Stimulated activated CD4-positive, alpha-beta T cell treated with anti-CD3 and anti-CD28 coated beads, Interleukin-12 subunit alpha, Interleukin-12 subunit beta, amount 100 ng/mL, for 4 hours (primary cell): ENCODE results near the gene PIGX.

Experiments
- DNase-seq: peaks from one replicate; pipeline ENCODE4 v3.0.0-alpha.2; 2020

PIGX gene

GRCh38 chr3:196711838-196712513, at the start of gene PIGX, which contains the start of gene CEP19:
Gene PIGX, plus strand, starts transcription at chr3:196712377.
Gene CEP19, minus strand, starts transcription at chr3:196712250. Its CDS starts 3,593 bp downstream, at chr3:196708657.
- DNase-seq, result peak; percentile 85

GRCh38 chr3:196662711-196663571, 49.2 kb upstream of the PIGX start:
- no peak for DNase-seq

- no peak for DNase-seq
Measured at GRCh38 chr3:196666001-196666867, 45.9 kb upstream of the PIGX start.

- DNase-seq, result no peak
Measured at GRCh38 chr3:196667056-196667825, 44.9 kb upstream of the PIGX start.

- DNase-seq, result no peak
Measured at GRCh38 chr3:196670339-196670738, 41.8 kb upstream of the PIGX start.

GRCh38 chr3:196673632-196674031, 38.5 kb upstream of the PIGX start:
- DNase-seq, result no peak

- no peak for DNase-seq
Measured at GRCh38 chr3:196677353-196677752, 34.8 kb upstream of the PIGX start.

GRCh38 chr3:196677931-196678330, 34.2 kb upstream of the PIGX start:
- no peak for DNase-seq

GRCh38 chr3:196684548-196685407, 27.4 kb upstream of the PIGX start:
- peak; percentile 48 for DNase-seq

GRCh38 chr3:196686436-196686835, 25.7 kb upstream of the PIGX start:
- DNase-seq, result no peak

GRCh38 chr3:196688349-196688748, 23.8 kb upstream of the PIGX start:
- DNase-seq, result no peak

GRCh38 chr3:196689941-196690660, 22.1 kb upstream of the PIGX start:
- no peak for DNase-seq

GRCh38 chr3:196691386-196691785, 20.8 kb upstream of the PIGX start:
- DNase-seq, result no peak

GRCh38 chr3:196694202-196694638, 18.0 kb upstream of the PIGX start:
- DNase-seq, result peak; percentile 4

- peak; percentile 17 for DNase-seq
Measured at GRCh38 chr3:196694941-196695848, 17.0 kb upstream of the PIGX start.

GRCh38 chr3:196695849-196696226, 16.3 kb upstream of the PIGX start:
- DNase-seq, result no peak

GRCh38 chr3:196697270-196697669, 14.9 kb upstream of the PIGX start:
- no peak for DNase-seq

GRCh38 chr3:196699749-196700148, 12.4 kb upstream of the PIGX start:
- no peak for DNase-seq

GRCh38 chr3:196700801-196701200, 11.4 kb upstream of the PIGX start:
- no peak for DNase-seq
